ENCODE measurements around the gene SCN2B. TPM values are rescaled to one million over a fixed set of nuclear protein-coding genes. Genes with fewer than 3 reads are reported as not detected.
"Not testable (repeated sequence)": the region's sequence is repeated elsewhere in the genome, so short reads cannot be mapped to it uniquely, and the experiment has no call there.

The SCN2B gene
- total and polyA plus RNA-seq, 2 of the 4 experiments (the other 2 are of a cell fraction): under 0.01 to 0.05 TPM

- ATAC-seq (ENCODE audit: low read depth); H2BK120ac ChIP-seq (ENCODE audit: low read depth, low read length); H3K4ac ChIP-seq (ENCODE audit: low read depth, low read length); H3K9ac ChIP-seq (ENCODE audit: low read depth, low read length); POLR2A ChIA-PET (ENCODE audit: unreplicated experiment); in situ Hi-C loops (cut with MboI; ENCODE audit: low sequenced_read_pairs); DNase-seq; H3K27ac ChIP-seq (ENCODE audit: insufficient read depth, low read length); H3K4me1 ChIP-seq (ENCODE audit: control insufficient read depth, insufficient read depth, low read length); H3K4me2 ChIP-seq (ENCODE audit: low read depth, low read length); H3K27me3 ChIP-seq (ENCODE audit: control insufficient read depth, insufficient read depth, low read length); BruUV-seq (replicated peaks); H3K9me1 ChIP-seq (ENCODE audit: insufficient read depth, low read length); H4K8ac ChIP-seq (ENCODE audit: low read depth in 2 of 2, low read length in 2 of 2); H3K4me3 ChIP-seq (ENCODE audit: insufficient read depth, low read depth, low read length); H3K56ac ChIP-seq (ENCODE audit: extremely low read depth, insufficient read depth, low read length); CTCF ChIA-PET; intact Hi-C loops (cut with micrococcal nuclease); H3K18ac ChIP-seq (ENCODE audit: low read depth, low read length); H2AFZ ChIP-seq (replicated peaks; ENCODE audit: low read length, poor library complexity); H2AK9ac ChIP-seq (replicated peaks; ENCODE audit: low read depth, low read length, poor library complexity); H3K36me3 ChIP-seq (ENCODE audit: control insufficient read depth, insufficient read depth, low read length); H2AK5ac ChIP-seq (ENCODE audit: low read depth, low read length); H2BK5ac ChIP-seq (ENCODE audit: low read depth, low read length, poor library complexity, severe bottlenecking); H3K9me3 ChIP-seq (ENCODE audit: control insufficient read depth, insufficient read depth, low read length); H4K20me1 ChIP-seq (ENCODE audit: insufficient read depth, low read length); H2BK20ac ChIP-seq (ENCODE audit: low read depth, low read length); H4K91ac ChIP-seq (ENCODE audit: insufficient read depth, low read depth, low read length); H3K79me1 ChIP-seq (ENCODE audit: low read depth in 1 of 2, low read length in 2 of 2); H4K5ac ChIP-seq (ENCODE audit: low read depth, low read length); H2BK15ac ChIP-seq (ENCODE audit: low read depth, low read length); H3K23ac ChIP-seq (ENCODE audit: low read depth, low read length); H3K14ac ChIP-seq (replicated peaks; ENCODE audit: low read depth, low read length); dilution Hi-C loops (cut with HindIII; ENCODE audit: low sequenced_read_pairs, unreplicated experiment): not testable (repeated sequence)
- WGBS, 2 experiments (ENCODE audit: extremely low coverage in 2 of 2, insufficient read length in 1 of 2): no CpG with 5 or more reads among the region's 5 CpGs
Measured at GRCh38 chr11:118192817-118193216, 16.4 kb upstream of the SCN2B start.

GRCh38 chr11:118190942-118191506 lies 14.6 kb upstream of the SCN2B start:
- H3K27me3 ChIP-seq (ENCODE audit: control insufficient read depth, insufficient read depth, low read length); dilution Hi-C loops (cut with HindIII; ENCODE audit: low sequenced_read_pairs, unreplicated experiment); H3K4me2 ChIP-seq (ENCODE audit: low read depth, low read length); H3K4me3 ChIP-seq (ENCODE audit: insufficient read depth, low read depth, low read length); H2AFZ ChIP-seq (replicated peaks; ENCODE audit: low read length, poor library complexity); H4K8ac ChIP-seq (ENCODE audit: low read depth in 2 of 2, low read length in 2 of 2); H3K14ac ChIP-seq (replicated peaks; ENCODE audit: low read depth, low read length); CTCF ChIA-PET; H3K9ac ChIP-seq (ENCODE audit: low read depth, low read length); H2BK20ac ChIP-seq (ENCODE audit: low read depth, low read length); H2AK5ac ChIP-seq (ENCODE audit: low read depth, low read length); DNase-seq; H4K20me1 ChIP-seq (ENCODE audit: insufficient read depth, low read length); H3K79me1 ChIP-seq (ENCODE audit: low read depth in 1 of 2, low read length in 2 of 2); ATAC-seq (ENCODE audit: low read depth); intact Hi-C loops (cut with micrococcal nuclease); H4K5ac ChIP-seq (ENCODE audit: low read depth, low read length); in situ Hi-C loops (cut with MboI; ENCODE audit: low sequenced_read_pairs); POLR2A ChIA-PET (ENCODE audit: unreplicated experiment); H3K23ac ChIP-seq (ENCODE audit: low read depth, low read length); H2BK5ac ChIP-seq (ENCODE audit: low read depth, low read length, poor library complexity, severe bottlenecking); H3K27ac ChIP-seq (ENCODE audit: insufficient read depth, low read length); H3K4me1 ChIP-seq (ENCODE audit: control insufficient read depth, insufficient read depth, low read length); H3K36me3 ChIP-seq (ENCODE audit: control insufficient read depth, insufficient read depth, low read length); H3K56ac ChIP-seq (ENCODE audit: extremely low read depth, insufficient read depth, low read length); H2BK120ac ChIP-seq (ENCODE audit: low read depth, low read length); H2AK9ac ChIP-seq (replicated peaks; ENCODE audit: low read depth, low read length, poor library complexity); H3K9me1 ChIP-seq (ENCODE audit: insufficient read depth, low read length); H4K91ac ChIP-seq (ENCODE audit: insufficient read depth, low read depth, low read length); H3K4ac ChIP-seq (ENCODE audit: low read depth, low read length); H3K9me3 ChIP-seq (ENCODE audit: control insufficient read depth, insufficient read depth, low read length); H2BK15ac ChIP-seq (ENCODE audit: low read depth, low read length); H3K18ac ChIP-seq (ENCODE audit: low read depth, low read length); BruUV-seq (replicated peaks): not testable (repeated sequence)
- WGBS, 2 experiments (ENCODE audit: extremely low coverage in 2 of 2, insufficient read length in 1 of 2): no CpG with 5 or more reads among the region's 2 CpGs

Measured in IMR-90 (cell line).